ENCODE data around the gene VPS45.

- TF ChIP-seq CTCF (IDR thresholded peaks at IDR 0.05; ENCODE audit: borderline replicate concordance, extremely low read depth, low read length, poor library complexity, severe bottlenecking) (no peak), EZH2 (IDR thresholded peaks at IDR 0.05; ENCODE audit: borderline replicate concordance, low read depth, low read length, severe bottlenecking) (no peak)
Measured at GRCh38 chr1:150138044-150138443, 70.5 kb downstream of the VPS45 start.
